Measurements from ENCODE around the gene ZP3.
"Not testable (repeated sequence)": the region's sequence is repeated elsewhere in the genome, so short reads cannot be mapped to it uniquely, and the experiment has no call there.

ZP3 gene

DNA sequence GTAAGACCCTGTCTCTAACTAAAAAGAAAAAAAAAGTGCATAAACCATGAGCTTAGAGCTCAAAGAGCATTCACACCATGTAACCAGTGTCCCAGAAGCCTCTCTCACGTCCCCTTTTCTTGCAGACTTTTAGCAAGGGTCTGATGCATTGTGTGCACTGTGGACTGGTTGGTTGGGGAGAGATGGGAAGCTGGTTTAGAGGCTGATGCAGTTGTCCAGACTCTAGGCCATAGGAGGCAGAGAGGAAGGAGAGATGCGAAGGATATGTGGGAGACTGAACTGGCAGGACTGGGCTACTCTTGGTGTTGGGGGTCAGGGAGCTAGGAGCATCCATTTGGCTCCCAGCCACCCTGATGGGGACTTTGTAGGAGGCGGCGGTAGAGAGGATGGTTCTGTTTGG lies 17.0 kb upstream of the ZP3 start:
- DNase-seq = no peak

- DNase-seq = no peak
Observed at GRCh38 chr7:76408121-76408560, 16.6 kb upstream of the ZP3 start.

DNA sequence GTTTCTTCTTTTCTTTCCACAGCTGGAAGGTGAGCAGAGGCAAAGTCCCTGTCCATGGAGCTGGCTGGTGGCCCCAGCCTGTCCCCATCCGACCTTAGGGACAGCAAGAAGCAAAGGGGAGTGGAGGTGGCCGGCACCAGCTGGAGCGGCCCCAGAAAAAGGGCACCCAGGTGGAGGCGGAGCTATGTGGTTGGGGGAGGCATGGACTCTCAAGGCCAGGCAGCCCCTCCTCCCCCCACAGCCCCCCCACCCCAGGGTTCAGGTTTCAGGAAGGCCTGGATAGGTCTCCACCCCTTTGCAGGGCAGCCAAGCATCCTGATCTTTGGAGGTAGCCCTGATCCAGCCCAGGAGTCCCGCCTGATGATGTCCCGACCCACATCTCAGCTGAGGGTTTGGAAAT lies 15.2 kb upstream of the ZP3 start, which contains the start of gene SSC4D:
Gene SSC4D, minus strand, starts transcription at position 161 of the 400 bp plus-strand sequence. CDS start 5,258 bp downstream, outside the sequence.
- no peak for DNase-seq

DNA sequence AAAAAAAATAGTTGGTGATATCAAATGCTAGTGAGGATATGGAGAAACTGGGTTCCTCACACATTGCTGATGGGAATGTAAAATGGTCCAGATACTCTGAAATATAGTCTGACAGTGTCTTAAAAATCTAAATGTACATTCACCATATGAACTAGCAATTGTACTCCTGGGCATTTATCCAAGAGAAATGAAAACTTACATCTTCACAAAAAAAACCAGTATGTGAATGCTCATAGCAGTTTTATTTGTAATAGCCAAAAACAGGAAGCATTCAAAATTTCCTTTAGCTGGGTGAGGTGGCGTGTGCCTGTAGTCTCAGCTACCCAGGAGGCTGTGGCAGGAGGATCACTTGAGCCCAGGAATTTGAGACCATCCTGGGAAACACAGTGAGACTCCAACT lies 13.1 kb upstream of the ZP3 start:
- no peak for DNase-seq

- no peak for DNase-seq
Observed at GRCh38 chr7:76412249-76412648, 12.5 kb upstream of the ZP3 start.

GRCh38 chr7:76417654-76418310 lies 7.0 kb upstream of the ZP3 start:
- not testable (repeated sequence) for DNase-seq

DNA sequence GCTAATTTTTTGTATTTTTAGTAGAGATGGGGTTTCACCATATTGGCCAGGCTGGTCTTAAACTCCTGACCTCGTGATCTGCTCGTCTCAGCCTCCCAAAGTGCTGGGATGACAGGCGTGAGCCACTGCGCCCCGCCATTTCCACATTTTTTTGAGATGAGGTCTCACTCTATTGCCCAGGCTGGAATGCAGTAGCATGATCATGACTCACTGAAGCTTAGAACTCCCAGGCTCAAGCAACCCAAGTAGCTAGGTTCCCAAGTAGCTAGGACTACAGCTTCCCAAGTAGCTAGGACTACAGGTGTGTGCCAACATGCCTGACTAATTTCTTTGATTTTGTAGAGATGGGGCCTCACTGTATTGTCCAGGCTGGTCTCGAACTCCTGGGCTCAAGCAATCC lies 3.7 kb upstream of the ZP3 start:
- DNase-seq = not testable (repeated sequence)

DNA sequence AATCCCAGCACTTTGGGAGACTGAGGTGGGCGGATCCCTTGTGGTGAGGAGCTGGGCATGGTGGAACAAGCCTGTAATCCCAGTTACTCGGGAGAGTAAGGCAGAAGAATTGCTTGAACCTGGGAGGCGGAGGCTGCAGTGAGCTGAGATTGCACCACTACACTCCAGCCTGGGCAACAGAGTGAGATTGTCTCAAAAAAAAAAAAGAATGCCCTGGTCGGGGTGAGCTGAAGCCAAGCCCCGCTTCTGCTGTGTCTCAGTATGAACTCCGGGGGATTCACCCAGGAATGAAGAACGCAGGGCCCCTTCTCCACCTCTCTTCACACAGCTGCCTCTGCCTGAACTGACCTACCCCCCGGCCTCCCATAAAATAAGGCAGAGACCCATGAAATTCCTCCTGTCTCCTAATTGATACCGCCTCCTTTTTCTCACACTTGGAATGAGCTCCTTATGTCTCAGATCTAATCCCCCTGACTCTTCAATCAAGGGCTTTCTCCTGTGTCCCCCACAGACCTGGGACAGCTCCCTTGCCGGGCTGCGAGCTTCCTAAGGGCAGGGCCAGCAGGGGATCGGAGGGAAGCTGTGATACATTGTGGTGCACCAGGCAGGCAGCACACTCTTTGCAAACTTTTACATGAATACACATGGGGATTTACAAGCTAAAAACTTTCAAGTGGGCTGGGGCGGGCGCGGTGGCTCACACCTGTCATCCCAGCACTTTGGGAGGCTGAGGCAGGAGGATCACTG lies 911 bp upstream of the ZP3 start:
- DNase-seq = no peak

GRCh38 chr7:76425156-76425555 lies 406 bp downstream of the ZP3 start:
- no peak for DNase-seq

GRCh38 chr7:76425558-76425957 lies 808 bp downstream of the ZP3 start:
- not testable (repeated sequence) for DNase-seq

DNA sequence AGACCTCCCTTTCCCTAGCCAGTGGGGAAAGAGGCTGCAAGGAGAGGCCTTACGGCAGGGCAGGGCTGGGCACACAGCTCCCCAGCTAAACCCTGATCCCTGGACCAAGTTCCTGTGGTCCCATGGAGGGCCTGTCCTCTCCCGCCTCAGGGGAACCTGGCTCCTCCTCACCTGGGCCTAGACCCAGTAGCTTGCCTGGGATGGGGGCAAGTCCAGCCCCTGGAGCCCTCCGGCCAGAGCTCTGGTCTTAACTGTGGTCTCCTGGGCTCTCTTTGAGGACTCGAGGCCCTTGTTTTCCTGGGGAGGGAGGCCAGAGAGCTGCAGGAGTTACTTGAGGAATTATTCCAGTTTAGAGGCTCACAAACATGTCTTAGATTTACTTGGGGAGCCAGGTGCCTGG lies 1.5 kb downstream of the ZP3 start:
- no peak for DNase-seq

DNA sequence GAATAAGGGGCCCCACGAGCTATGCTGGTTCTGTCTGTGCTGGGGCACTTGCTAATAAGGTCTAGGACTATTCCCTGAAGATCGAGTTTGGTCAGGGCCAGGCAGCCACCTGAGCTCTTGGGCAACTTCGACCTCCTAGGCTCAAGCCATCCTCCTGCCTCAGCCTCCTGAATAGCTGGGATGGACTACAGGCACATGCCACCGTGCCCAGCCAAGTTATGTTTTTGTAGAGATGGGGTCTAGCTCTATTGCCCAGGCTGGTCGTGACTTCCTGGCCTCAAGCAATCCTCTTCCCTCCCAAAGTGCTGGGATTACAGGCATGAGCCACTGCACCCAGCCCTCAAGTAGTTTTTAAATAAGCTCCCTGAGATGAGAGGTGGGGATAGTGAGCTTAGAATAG lies 2.9 kb downstream of the ZP3 start:
- DNase-seq = no peak

GRCh38 chr7:76428149-76428823 lies 3.5 kb downstream of the ZP3 start:
- no peak for DNase-seq

DNA sequence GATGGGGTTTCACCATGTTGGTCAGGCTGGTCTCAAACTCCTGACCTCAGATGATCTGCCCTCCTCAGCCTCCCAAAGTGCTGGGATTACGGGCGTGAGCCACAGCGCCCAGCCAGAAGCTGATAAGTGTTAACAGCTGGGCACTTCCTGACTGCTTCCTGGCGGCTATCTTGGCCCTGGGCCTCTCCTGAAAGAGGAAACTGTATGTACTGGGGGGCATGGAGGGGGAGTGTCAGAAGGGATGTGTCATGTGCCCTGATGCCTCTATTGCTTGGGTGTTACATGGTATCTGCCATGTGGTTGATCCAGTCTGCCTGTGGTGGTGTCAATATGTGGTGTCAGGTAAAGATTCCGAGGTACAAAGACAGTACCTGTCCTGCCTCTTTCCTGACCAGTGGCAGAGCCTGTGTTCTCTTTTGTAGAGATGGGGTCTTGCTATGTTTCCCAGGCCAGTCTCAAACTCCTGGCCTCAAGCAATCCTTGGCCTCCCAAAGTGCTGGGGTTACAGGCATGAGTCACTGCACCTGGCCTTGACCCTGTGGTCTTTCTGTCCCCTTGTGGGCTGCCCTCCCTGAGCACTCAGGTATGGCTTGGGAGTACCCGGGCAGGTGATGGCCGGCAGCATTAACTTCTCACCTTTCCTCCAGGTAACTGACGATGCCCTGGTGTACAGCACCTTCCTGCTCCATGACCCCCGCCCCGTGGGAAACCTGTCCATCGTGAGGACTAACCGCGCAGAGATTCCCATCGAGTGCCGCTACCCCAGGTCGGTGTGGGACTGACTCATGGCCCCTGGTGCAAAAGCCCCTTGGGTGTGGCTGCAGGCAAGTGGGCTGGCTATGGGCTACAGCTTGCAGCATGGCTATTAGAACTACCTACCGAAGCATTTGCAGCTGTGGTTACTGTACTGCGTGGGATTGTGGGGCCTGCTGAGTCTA lies 4.4 kb downstream of the ZP3 start:
- DNase-seq = no peak

DNA sequence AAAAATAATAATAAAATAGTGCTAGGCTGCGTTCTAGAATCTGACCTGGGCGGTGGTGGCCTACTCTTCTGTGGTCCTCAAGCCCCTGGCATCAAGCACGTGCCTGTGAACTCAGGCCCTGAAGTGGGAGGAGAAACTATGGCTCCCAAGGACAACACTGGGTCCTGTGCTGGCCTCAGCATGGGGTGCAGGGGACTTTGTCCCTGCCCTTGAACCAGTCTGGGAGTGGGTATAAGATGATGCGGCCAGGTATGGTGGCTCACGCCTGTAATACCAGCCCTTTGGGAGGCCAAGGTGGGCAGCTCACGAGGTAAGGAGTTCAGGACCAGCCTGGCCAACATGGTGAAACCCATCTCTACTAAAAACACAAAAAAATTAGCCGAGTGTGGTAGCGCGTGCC lies 5.5 kb downstream of the ZP3 start:
- no peak for DNase-seq

DNA sequence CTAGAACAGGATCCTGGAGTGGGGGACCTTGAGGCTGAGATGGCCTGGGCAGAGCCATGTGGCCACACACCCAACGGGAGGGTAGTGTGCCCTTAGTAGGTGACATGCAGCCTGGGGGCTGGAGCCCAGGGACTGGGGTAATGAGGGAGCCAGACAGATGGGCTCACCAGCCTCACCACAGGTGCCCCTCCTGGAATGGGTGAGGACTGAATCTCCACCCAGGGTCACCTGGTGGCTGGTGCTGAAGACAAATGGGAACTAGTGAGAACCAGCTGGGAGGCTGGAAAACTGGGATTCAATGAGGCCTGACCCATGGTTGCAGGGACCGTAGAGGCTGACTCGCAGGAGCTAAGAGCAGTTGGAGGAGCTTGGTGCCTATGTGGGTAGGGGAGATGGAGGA lies 6.1 kb downstream of the ZP3 start:
- DNase-seq = no peak

DNA sequence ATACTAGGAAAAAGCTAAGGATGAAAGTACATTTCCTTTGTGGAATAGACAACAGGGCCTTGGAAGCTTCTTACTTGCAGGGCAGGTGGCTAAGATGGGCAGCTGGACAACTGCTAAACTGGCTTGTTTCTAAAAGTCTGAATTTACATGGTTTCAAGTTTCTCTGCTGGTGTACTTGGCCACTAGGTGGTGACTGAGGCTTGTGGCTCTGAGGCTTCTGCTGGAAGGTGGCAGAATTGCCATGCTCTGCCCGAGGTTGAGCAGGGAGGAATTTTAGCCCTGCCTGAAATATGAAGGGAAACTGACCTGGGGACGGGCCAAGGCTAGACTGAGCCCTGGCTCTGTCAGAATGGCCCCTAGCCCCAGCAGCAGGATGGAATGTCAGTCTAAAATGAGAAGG lies 13.1 kb downstream of the ZP3 start:
- DNase-seq = not testable (repeated sequence)

- DNase-seq = not testable (repeated sequence)
Observed at GRCh38 chr7:76439120-76439888, 14.6 kb downstream of the ZP3 start.

GRCh38 chr7:76440404-76440803 lies 15.7 kb downstream of the ZP3 start:
- DNase-seq = not testable (repeated sequence)

DNA sequence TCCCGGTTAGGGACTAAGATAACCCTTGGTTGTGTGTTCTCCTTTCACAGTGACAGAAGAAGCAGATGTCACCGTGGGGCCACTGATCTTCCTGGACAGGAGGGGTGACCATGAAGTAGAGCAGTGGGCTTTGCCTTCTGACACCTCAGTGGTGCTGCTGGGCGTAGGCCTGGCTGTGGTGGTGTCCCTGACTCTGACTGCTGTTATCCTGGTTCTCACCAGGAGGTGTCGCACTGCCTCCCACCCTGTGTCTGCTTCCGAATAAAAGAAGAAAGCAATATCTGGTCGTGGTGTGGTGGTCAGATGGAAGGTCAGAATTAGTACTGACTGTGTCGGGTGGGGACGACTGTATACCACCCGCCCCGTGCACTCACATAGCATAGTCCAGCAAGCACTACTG lies 17.0 kb downstream of the ZP3 start:
- DNase-seq = not testable (repeated sequence)

- not testable (repeated sequence) for DNase-seq
Observed at GRCh38 chr7:76442664-76443446, 18.1 kb downstream of the ZP3 start.

All from activated gamma-delta T cell (primary cell).